HG03108 (cell line): ENCODE data around the gene ASTN2.

Source experiments
- ATAC-seq: cut with Tn5 transposase; IDR thresholded peaks from one replicate; pipeline ENCODE4 v1.9.1; 2021; ENCODE audit warnings: moderate library complexity; ENCODE audit not compliant: unreplicated experiment

The ASTN2 gene

DNA sequence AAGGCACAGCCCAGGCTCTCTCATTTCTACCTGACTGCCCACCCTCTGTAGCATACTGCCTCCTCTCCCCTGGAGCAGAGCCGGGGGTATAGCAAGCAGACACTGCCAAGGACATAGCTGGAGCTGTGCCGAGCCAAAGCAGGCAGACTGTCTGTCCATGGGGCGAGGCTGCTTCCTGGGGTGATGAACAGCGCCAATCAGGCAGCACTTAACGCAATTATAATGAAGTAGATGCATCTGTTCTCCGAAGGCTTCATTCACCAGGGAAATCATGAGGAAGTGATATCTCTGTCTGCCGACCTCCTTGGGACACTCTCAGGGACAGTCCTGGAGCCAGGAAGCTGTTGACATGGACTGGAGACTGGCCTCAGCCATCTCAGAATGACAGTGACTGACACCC, 230.7 kb downstream of the ASTN2 start:
- no peak for ATAC-seq

DNA sequence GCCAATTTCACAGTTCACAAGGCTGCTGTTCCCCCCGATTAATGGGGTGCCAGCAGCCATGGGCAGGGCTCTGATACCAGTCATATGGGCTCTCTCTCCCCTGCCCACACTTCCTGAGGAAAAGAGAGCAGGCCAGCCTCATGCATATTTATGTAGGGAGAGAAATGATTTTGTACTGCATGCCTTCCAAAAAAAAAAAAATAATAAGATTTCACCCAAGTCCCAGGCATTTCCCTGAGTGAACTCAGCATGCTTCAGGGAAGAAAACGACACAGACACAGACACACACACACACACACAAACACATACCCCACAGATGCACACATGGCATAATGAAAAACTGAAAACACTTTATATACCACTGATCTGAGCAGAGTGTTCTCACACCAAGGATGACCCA, 232.8 kb downstream of the ASTN2 start:
- ATAC-seq = no peak

DNA sequence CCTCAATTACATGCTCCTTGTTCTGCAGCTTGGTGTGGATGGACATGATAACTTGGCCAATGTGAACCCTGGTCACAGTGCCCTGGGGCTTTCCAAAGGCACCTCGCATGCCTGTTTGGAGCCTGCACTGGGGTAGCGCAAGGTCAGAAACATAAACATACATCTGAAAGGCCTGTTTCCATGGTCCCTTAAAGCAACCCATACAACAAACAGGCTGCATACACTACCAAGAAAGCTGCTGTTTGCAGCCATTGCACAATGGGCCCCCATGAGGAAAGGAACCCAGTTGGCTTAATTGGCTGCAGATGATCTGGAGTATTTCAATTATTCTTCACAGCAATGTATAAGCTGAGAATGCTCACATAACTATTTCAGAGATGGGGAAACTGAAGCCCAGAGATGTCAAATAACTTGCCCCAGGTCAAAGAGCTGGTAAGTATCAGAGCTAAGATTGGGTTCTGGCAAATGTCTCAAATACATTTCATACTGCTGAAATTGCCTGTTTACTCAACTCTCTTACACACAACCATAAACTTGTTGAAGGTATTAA, 233.9 kb downstream of the ASTN2 start:
- no peak for ATAC-seq

DNA sequence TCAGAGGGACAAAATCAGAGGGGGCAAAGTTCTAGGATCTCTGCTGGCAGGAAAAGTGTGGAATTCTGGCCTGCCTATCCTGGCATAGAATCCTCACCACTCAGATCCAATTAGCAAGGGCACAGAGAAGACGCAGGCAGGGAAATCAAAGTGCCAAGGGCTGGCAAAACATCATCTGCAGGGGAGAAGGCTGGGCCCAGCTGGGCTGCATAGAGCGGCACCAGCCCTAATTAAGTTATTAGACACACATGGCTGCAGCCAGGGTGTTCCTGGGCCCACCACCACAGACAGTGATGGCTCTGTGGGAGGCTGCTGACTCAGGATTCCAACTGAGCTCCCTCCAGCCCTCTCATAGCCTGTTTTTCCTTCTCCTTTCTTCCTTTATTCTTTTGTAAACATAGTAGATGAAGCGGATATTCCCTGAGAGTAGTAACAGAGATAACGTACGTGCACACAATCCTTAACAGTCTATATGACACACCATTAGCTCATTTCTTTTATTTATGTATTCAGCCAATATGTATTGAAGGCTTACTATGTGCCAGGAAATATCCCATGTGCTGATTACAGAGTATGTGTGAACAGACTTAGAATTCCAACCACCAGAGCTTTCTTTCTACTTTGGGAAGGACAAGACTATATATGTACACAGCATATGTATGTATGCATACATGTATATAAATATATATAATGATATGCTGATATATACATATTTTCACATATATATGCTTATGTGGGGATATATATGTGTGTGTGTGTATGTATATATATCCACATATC, 236.1 kb downstream of the ASTN2 start:
- no peak for ATAC-seq

DNA sequence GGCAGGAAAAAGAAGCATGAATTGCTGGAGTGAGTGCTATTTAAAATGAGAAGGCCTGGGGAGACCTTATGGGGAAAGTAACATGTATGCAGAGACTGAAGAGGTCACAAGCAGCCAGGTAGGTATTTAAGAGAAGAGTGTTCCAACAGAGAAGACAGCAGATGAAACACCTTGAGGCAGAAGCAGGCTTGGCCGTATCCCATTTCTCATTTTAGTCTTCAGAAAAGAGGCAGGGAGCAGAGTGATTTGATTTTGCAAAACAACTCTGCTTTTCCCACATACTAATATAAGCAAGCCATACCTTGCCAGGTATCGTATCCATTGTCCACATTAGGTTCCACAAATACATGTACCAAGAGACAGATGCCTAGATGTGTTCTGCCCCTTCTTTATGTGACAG, 244.3 kb downstream of the ASTN2 start:
- ATAC-seq = no peak

DNA sequence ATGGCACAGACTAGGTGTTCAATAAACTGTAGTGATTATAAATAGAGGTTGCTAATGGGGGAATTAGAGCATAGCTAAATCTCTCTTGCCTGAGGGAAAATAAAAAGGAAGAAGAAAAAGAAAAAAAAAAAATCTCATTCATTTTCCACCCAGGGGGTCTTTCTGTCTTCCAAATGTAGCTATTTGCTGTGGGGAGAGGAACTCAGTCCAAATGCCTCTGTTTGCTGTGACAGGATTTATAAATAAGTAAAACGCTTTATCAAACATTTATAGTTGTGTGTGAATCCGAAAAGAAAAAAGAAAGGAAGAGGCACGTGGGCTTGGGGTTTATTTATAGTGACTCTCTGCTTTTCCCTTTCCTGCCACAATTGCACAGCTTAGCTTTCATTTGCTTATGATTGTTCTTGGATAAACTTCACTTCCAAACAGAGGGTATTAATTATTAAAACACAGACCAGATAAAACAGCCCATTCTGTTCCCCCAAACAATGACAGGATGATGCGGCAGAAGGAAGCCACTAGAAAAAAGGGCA, 245.7 kb downstream of the ASTN2 start:
- no peak for ATAC-seq

DNA sequence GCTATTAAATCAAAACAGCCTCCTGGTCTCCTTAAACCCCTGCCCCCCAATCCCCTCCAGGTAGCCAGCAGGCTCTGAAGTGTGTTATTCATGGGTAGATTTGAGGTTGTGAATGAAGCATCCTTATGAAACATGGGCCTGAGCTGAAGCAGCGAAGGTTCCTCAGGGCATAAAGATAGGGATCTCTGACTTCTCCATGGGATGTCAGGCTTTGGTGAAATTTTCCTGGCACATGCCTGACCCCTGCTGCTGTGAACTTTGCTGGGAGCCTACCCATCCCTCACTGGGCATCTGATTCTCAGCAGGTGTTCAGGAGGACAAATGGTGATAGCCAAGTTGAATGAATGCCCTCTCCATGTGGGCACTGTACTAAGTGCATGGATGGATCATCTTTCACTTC, 250.3 kb downstream of the ASTN2 start:
- ATAC-seq = no peak

DNA sequence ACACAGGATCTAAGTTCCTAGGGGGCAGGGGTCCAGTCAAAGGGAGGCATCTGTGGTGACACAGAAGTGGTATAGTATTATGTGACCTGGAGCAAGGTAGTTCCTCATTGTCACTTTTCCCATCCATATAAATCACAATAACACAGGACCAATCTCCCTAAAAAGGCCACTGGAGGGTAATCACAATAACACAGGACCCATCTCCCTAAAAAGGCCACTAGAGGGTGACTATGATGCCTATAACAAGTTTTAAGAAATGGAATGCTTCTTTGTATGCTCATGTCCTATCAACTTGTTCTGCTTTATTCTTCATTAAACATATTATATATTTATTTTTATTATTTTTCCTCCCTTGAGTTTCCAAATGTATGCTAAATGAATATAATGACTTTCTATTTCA, 254.6 kb downstream of the ASTN2 start:
- no peak for ATAC-seq

DNA sequence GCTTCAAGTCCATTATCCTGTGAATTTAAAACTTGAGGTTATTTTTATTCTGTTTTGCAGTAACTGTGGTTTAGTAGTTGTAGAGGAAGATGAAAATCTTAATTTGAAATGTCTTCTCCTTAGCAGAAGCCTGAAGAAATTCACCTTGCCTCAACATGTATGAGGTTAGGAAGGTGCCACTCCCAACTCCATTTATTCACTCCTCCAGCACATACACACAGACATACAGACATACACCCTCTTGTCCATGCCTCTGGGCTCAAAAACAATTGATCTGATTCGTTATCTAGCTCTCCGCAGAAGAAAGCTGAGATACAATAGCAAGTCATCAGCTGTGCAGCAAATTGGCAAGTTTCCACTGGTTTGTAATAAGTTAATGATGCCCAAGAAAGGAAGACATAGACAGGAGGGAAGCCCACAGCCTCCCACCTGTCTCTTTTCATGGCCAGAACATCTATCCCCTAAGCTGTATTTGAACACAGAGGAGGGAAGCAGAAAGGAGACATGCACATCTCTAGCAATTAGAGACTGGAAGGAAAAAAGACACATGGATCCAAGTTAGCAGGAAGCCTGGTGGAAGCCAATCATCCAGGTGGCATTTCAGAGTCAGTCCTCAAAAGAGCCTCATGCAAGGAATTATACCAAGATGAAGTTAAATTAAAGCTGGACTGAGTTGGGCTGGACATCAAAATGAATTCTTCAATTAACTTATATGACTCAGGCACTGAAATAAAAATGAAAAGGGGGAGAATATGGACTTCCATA, 257.9 kb downstream of the ASTN2 start:
- no peak for ATAC-seq

DNA sequence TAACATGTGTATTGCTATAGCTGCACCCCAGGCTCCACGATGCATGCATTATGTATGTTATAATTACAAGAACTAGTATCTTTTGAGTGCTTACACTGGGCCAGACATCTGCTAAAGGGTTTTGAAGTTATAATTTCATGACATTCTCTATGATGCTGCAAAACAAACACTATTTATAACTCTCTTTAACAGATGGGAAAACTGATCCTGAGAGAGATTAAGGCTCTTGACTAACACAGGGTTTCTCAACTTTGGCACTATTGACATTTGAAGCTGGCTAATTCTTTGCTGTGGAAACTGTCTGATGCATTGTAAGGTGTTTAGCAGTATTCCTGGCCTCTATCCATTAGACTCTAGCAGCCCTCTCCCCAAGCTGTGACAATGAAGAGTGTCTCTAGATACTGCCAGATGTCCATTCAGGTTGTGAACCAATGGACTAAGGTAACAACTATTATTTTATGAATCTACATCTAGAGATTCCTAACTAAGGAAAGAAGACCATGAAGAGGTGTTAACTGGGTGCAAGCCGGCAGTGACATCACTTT, 258.6 kb downstream of the ASTN2 start:
- no peak for ATAC-seq

DNA sequence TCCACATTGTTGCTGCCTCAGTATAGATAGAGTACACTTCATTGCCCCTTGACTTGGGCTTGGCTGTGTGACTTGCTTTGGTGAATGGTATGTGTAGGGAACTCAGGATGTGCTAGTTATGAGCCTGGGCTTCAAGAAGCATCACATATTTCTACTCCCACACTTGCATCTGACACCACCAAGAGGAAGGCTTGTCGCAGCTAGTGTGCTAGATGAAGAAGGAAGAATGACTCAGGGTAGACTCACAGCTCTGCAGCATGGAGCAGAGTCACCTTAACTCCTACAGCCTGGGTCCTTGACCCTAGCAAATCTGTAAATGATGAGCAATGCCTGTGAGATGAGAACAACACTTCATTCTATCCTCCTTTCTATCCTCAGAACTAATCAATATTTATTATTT, 261.8 kb downstream of the ASTN2 start:
- no peak for ATAC-seq

DNA sequence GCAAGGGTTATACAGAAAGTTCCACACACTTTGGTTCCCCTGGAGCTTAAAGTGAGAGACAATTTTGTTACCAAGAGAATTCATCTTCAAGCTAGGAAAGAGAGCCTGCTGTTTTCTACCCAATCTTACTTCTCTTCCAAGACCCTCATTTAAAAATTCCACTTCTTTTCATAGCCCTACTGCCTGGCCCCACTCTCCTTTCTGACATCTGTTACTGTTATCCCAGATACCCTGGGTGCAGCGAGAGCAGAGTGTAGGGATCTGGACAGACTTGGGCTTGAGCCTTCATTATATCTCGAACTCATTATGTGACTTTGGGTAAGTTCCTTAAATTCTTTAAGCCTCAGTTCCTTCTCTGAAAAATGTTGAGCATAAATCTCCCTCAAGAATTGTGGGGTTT, 263.1 kb downstream of the ASTN2 start:
- no peak for ATAC-seq

DNA sequence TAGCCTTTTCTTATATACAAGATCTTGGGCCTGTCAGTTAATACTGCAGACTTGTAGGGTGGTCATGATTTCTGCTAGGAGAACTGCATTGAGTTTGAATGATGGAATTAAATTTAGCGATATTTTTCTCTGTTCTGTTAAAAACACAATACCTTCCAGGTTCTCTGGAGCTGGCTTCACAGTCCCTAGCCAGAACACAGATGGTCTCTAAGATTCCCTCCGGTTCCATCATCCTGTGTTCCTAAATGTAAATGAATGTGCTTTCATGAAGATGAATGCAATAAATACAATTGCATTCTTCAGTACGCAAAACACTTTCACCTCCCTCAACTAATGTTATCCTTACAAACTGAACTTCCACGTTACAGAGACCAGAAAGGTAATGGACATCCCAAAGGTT, 264.9 kb downstream of the ASTN2 start:
- ATAC-seq = no peak

DNA sequence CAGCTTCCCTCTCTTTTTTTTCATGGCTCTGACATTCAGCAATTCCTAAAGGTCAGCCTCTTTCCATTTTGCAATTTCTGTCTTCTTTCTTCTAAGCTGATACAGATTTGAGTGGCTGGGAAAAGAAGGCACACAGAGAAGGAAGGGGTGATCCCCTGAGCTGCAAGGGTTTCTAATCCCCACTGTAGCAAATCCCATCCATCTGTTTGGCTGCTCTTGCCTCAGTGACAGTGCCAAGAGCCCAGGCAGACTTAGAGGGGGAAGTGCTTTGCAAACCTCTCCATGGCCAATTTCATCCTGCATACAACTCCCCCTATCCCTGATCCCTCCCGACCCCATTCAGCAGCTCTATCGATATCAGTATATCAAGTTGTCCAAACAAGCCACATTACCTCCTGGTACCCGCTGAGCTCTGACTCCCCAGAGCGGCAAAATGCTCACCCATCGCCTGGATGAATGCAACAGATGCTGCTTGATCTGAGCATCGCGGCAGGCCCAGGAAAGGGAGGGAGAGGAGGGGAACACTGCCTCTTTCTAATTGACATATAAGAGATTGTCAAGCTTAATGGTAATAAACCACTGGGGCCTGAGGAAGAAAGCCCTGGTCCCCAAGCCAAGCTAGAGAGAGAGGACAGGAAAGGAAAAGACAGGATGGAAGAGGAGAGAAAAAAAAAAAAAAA, 268.9 kb downstream of the ASTN2 start:
- ATAC-seq = no peak

DNA sequence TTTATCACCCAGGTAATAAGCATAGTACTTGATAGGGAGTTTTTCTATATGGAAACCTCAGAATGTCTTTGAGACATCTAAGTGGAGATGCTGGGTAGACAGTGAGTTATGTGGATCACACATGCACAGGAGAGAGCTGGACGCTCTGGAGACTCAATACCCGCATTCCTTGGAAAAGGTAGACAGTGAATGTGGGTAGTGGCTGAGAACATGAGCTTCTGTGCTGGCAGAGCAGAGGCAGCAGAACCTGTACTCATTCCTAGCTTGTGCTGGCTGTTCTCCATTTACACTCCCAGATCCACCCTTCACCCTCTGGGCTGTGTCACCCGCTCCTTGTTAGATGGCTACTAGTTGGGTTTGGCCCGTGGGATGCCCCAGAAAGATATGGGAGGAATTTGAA, 269.8 kb downstream of the ASTN2 start:
- no peak for ATAC-seq

DNA sequence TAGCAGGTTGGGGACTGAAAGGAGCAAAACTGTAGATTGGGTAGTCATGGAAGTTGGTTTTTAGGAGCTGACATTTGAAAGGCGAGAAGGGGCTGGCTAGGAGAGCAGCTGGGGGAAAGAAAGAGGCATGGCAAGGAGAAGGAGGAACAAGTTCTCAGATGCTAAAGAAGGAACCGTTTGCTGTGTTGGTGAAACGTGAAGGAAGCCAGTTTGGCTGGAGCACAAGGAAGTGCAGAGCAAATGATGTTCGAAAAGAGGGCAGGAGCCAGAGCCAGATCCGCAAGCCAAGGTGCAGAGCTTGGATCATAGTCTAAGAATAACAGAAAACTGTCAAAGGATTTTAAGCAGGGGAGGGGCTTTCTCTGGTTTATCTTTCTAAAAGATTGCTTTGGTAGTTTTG, 276.6 kb downstream of the ASTN2 start:
- no peak for ATAC-seq

DNA sequence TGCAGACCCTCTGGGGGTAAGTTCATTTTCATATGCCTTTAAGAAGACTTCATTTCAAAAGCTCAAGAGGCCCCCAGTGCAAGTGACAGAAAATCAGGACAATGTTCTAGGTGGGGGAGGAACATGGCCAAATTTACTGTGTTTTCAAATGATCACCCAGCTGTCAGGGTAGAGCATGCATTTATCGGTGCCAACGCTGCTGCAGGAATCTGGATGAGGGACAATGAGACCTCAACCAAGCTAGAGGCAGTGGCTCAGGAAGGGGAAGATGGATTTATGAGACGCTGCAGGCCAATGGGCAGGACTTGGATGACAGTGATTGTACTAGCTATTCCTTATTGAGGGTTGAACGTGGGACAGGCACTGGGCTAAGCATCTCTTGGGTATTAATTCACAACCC, 278.4 kb downstream of the ASTN2 start:
- no peak for ATAC-seq

DNA sequence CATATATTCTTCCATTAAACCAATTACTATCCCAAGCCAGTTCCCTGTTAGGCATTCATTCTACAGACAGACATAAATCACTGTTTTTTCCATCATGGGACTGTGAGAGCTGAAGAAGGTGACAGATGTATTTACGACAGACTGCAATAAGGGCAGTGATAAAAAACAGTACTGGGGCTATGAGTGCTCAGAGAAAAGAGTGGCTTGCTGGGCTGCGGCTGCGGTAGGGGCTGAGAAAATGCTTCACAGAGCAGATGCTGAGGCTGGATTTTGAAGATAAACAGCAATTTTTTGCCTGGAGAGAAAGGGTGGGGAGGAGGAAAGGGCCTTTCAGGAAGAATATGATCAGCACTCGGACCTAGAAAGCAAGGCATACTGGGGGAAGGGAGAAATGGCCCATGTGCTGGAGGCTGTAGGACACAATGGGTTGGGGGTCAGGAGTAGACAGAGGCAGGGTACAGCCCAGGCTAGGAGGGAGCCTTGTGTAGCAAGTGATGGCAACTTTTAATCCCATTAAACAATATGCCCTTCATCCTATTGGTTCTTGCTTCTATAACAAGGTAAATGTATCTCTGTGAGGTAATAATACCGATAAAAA, 279.3 kb downstream of the ASTN2 start:
- no peak for ATAC-seq

DNA sequence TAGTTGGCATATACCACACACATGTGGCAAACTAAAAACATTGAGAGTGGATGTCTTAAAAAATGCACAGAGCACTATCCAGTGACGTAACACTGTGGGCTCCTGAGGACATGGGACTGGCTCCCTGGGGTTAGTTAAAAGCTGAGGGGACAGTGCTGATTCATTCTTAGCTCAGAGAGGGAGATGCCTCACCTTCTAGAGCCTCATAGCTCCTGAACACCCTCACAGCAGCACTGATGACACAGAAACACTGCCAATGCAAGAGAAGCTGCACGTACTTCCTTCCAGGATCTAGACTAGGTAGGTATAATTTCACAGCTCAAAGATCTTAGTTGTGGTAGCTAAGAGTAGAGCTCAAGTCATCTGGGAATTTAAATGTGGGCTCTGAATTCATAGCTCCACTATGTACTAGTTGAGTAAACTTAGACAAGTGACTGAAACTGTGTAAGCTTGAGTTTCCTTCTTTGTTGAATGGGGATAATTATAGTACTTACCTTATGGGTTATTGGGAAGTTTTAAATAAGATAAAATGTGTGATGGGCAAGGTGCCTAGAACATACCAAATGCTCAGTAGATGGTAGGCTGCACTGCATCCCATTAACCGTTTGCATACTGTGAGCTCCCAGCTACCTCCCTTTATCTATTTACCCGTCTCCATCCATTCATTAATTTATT, 279.9 kb downstream of the ASTN2 start:
- ATAC-seq = no peak

DNA sequence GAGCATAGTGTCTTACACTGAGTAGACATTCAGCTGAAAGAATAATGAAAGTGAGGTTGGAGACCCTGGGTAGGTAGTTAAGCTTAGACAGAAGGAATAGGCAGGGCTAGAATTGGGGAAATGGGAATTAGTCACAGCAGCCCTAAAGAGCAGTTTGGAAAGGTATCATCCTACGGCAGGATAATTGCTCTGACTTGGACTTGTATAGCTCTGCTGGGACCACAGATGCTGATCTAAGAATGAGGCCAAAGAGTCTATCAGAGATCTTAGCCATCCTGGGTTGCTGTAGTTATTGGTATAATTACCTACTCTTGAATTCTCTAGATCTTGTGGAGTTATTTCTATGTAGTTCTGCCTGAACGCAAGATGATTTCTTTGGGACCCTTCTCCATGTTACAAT, 288.0 kb downstream of the ASTN2 start:
- ATAC-seq = no peak
